Measurements from ENCODE around the gene SPTSSB. TPM values are rescaled to one million over a fixed set of nuclear protein-coding genes. Genes with fewer than 3 reads are reported as not detected.

The SPTSSB gene, protein sequence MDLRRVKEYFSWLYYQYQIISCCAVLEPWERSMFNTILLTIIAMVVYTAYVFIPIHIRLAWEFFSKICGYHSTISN
- polyA plus RNA-seq (2012; ENCODE audit: missing spikeins): not detected

DNA sequence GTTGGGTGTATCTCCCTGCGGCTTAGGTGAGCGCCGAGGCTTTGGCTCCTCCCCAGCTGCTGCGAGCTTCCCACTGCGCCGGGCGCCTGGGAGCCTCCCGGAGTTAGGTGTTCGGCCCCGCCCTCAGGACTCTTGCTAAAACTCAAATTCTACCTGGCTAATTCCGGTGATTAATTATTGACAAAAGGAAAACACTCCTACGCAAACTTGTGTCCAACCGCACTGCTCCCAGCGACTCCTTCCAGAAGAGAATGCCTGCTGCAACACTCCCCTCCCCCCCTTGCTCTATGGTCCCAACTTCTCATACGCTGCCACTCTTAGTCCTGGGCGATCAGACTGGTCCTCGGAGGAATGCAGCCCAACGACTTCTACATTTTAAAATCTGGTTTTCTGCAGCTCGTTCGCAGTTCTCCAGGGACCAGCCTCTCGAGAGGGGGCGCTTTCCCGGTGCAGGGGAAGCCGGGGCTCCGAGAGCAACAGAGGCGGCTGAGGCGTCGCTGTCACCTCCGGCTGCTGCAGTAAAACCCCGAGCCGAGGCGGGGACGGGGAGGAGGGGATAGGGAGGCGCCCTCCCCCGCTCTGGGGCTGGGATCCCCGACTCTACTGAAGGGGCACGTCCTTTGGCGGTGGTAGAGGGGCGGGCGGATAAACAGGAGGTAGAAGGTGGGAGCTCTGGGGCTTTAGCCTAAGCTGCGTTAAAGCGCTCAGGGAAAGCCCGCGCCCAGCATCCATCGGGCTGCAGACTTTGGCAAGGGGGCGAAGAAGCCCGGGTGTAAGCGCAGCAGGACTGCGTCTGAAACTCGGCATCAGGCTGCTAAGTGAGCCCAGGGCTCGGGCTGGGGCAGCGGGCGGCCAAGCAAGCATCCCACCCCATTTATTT is at the start of gene SPTSSB:
Gene SPTSSB (minus strand): TSS at position 77 of the 880 bp plus-strand sequence. CDS start 25,194 bp downstream, outside the sequence.
- FAIRE-seq: no peak
- DNase-seq (ENCODE audit: insufficient read length): peak; percentile 22
- TF ChIP-seq TAF1 (IDR thresholded peaks at IDR 0.05; ENCODE audit: borderline replicate concordance, low read depth, low read length): no peak
- TF ChIP-seq POLR2AphosphoS5 (IDR thresholded peaks at IDR 0.05; ENCODE audit: low read depth, low read length): no peak
- no peak for TF ChIP-seq POLR2A (IDR thresholded peaks at IDR 0.05; ENCODE audit: low read depth, low read length)

DNA sequence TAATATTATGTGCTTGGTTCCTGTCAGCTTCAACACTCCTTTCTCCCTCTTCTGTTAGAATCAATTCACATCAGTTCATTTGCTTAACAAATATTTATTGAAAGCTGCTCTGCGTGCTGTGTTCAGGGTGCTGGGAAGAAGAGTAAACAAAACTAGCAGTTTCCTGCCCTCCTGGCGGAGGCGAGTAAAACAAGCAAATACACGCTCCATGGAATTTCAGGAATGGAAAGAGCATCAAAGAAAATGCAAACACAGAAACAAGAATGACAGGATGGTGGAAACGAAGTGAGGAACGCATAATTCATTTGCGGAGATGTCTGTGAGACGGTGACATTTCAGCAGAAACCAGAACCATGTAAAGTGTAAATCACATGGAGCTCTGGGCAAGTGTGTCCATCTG is 49.4 kb upstream of the SPTSSB start:
- FAIRE-seq: no peak
- no peak for TF ChIP-seq TAF1 (IDR thresholded peaks at IDR 0.05; ENCODE audit: borderline replicate concordance, low read depth, low read length)
- TF ChIP-seq POLR2AphosphoS5 (IDR thresholded peaks at IDR 0.05; ENCODE audit: low read depth, low read length): no peak
- no peak for DNase-seq (ENCODE audit: insufficient read length)

- TF ChIP-seq POLR2A (IDR thresholded peaks at IDR 0.05; ENCODE audit: low read depth, low read length) (no peak), POLR2AphosphoS5 (IDR thresholded peaks at IDR 0.05; ENCODE audit: low read depth, low read length) (no peak), TAF1 (IDR thresholded peaks at IDR 0.05; ENCODE audit: borderline replicate concordance, low read depth, low read length) (no peak)
- FAIRE-seq: no peak
- no peak for DNase-seq (ENCODE audit: insufficient read length)
Measured at GRCh38 chr3:161419555-161420333, 48.4 kb upstream of the SPTSSB start.

DNA sequence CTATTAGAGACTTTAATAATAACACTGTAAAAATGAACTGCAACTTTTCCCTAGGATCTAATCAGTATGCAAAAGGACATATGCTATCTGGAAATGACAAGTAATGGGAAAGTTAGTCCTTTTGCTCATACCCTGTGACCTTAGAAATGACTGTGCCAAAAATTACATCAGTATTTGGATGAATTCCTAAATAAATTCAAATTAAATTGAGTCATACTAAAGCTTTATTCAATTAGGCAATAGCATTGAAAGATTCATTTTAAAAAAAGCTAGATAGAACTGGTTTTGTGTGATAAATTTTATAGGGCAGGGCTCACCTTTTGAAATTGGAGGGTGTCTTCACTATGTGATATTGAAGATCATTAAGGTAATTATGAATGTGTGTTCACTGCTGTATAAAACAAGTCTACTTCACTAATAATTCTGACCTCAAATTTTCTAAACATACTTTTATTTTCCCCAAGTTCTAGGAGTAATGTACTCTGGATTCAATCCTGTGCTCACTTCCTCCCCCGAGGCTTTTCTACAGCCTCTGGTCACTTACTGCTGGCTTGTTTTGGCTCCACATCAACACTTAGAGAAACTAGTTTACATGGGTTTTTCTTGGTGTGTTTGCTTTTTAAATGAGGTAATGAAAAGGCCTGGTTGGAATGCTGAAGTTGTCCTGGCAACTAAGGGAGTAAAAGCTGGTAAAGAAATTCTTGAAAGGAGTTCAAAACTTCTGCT is 44.4 kb upstream of the SPTSSB start:
- no peak for TF ChIP-seq TAF1 (IDR thresholded peaks at IDR 0.05; ENCODE audit: borderline replicate concordance, low read depth, low read length)
- no peak for TF ChIP-seq POLR2AphosphoS5 (IDR thresholded peaks at IDR 0.05; ENCODE audit: low read depth, low read length)
- no peak for TF ChIP-seq POLR2A (IDR thresholded peaks at IDR 0.05; ENCODE audit: low read depth, low read length)
- DNase-seq (ENCODE audit: insufficient read length) (no peak), FAIRE-seq (no peak)

DNA sequence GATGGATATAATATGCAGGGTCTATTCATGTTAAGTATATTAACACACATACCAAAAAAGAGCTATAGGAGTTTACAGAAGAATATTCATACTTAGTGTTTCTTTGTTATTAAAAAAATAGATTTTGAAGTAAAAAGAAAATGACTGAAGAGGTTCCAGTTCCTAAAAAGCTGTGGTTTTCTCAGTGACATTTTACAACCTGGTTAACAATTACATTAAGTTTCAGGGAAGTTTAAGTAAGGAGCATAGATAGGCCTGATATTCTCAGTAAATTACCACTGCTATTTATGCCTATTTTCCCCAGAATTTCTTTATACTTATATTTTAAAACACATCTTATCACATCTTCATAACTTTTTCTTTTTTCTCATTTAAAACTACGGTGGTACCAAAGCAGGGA is 43.6 kb upstream of the SPTSSB start:
- FAIRE-seq: no peak
- TF ChIP-seq POLR2A (IDR thresholded peaks at IDR 0.05; ENCODE audit: low read depth, low read length) (no peak), POLR2AphosphoS5 (IDR thresholded peaks at IDR 0.05; ENCODE audit: low read depth, low read length) (no peak), TAF1 (IDR thresholded peaks at IDR 0.05; ENCODE audit: borderline replicate concordance, low read depth, low read length) (no peak)

DNA sequence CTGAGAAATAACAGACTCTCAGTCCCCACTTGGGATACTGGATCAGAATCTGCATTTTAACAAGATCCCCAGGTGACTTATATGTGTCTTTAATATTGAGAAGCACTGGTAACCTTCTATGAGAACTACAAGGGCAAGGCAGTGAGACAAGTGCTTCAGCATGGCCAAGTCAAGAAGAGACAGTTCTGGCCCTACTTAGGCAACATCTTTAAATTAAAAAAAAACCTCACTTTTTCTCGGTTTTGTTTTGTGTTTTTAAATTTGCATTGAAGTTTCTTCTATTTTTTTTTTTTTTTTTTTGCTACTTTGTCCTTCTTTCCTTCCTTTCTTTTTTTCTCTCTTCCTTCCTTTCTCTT is 42.5 kb upstream of the SPTSSB start:
- no peak for FAIRE-seq

More for the DNA sequence above, 43.6 kb upstream of the SPTSSB start:
- no peak for DNase-seq (ENCODE audit: insufficient read length)

GRCh38 chr3:161413127-161413854 is 42.0 kb upstream of the SPTSSB start:
- TF ChIP-seq POLR2A (IDR thresholded peaks at IDR 0.05; ENCODE audit: low read depth, low read length): no peak
- no peak for TF ChIP-seq POLR2AphosphoS5 (IDR thresholded peaks at IDR 0.05; ENCODE audit: low read depth, low read length)
- no peak for TF ChIP-seq TAF1 (IDR thresholded peaks at IDR 0.05; ENCODE audit: borderline replicate concordance, low read depth, low read length)
- FAIRE-seq (no peak), DNase-seq (ENCODE audit: insufficient read length) (no peak)

More for the DNA sequence above, 42.5 kb upstream of the SPTSSB start:
- no peak for DNase-seq (ENCODE audit: insufficient read length)
- TF ChIP-seq POLR2AphosphoS5 (IDR thresholded peaks at IDR 0.05; ENCODE audit: low read depth, low read length) (no peak), TAF1 (IDR thresholded peaks at IDR 0.05; ENCODE audit: borderline replicate concordance, low read depth, low read length) (no peak), POLR2A (IDR thresholded peaks at IDR 0.05; ENCODE audit: low read depth, low read length) (no peak)

- no peak for TF ChIP-seq POLR2A (IDR thresholded peaks at IDR 0.05; ENCODE audit: low read depth, low read length)
- TF ChIP-seq TAF1 (IDR thresholded peaks at IDR 0.05; ENCODE audit: borderline replicate concordance, low read depth, low read length): no peak
- TF ChIP-seq POLR2AphosphoS5 (IDR thresholded peaks at IDR 0.05; ENCODE audit: low read depth, low read length): no peak
- no peak for DNase-seq (ENCODE audit: insufficient read length)
- FAIRE-seq: no peak
Measured at GRCh38 chr3:161412123-161412522, 40.8 kb upstream of the SPTSSB start.

GRCh38 chr3:161409858-161410257 is 38.5 kb upstream of the SPTSSB start:
- DNase-seq (ENCODE audit: insufficient read length) (no peak), FAIRE-seq (no peak)
- no peak for TF ChIP-seq TAF1 (IDR thresholded peaks at IDR 0.05; ENCODE audit: borderline replicate concordance, low read depth, low read length)
- no peak for TF ChIP-seq POLR2AphosphoS5 (IDR thresholded peaks at IDR 0.05; ENCODE audit: low read depth, low read length)
- TF ChIP-seq POLR2A (IDR thresholded peaks at IDR 0.05; ENCODE audit: low read depth, low read length): no peak

- FAIRE-seq: peak; percentile 62
- DNase-seq (ENCODE audit: insufficient read length): no peak
- TF ChIP-seq TAF1 (IDR thresholded peaks at IDR 0.05; ENCODE audit: borderline replicate concordance, low read depth, low read length): no peak
- no peak for TF ChIP-seq POLR2A (IDR thresholded peaks at IDR 0.05; ENCODE audit: low read depth, low read length)
- TF ChIP-seq POLR2AphosphoS5 (IDR thresholded peaks at IDR 0.05; ENCODE audit: low read depth, low read length): no peak
Measured at GRCh38 chr3:161409069-161409468, 37.8 kb upstream of the SPTSSB start.
